ENCODE results near the gene TRIM17.

Gene TRIM17

DNA sequence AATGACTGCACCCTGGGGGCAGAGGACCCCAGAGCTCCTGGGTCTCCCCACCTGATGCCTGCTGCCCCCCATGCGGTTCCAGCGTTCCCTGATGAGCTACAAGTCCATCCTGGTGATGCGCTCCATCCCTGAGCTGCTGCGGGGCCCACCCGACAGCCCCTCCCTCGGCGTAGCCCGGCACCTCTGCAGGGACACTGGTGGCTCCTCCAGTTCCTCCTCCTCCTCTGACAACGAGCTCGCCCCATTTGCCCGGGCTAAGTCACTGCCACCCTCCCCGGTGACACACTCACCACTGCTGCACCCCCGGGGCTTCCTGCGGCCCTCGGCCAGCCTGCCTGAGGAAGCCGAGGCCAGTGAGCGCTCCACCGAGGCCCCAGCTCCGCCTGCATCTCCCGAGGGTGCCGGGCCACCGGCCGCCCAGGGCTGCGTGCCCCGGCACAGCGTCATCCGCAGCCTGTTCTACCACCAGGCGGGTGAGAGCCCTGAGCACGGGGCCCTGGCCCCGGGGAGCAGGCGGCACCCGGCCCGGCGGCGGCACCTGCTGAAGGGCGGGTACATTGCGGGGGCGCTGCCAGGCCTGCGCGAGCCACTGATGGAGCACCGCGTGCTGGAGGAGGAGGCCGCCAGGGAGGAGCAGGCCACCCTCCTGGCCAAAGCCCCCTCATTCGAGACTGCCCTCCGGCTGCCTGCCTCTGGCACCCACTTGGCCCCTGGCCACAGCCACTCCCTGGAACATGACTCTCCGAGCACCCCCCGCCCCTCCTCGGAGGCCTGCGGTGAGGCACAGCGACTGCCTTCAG lies 45.5 kb downstream of the TRIM17 start:
- Mint-ChIP-seq H3K4me1 (no peaks in the 10 kb centered on the region), H3K27ac (no peak overlapping the region), H3K27me3 (peaks cover 5% of the 10 kb centered on the region), H3K36me3 (no peaks in the 10 kb centered on the region), H3K4me3 (no peak overlapping the region), H3K9me3 (no peaks in the 10 kb centered on the region)
- DNase-seq (ENCODE audit: low spot score in 2 of 2) (no peak), ATAC-seq (ENCODE audit: low read depth) (no peak)

DNA sequence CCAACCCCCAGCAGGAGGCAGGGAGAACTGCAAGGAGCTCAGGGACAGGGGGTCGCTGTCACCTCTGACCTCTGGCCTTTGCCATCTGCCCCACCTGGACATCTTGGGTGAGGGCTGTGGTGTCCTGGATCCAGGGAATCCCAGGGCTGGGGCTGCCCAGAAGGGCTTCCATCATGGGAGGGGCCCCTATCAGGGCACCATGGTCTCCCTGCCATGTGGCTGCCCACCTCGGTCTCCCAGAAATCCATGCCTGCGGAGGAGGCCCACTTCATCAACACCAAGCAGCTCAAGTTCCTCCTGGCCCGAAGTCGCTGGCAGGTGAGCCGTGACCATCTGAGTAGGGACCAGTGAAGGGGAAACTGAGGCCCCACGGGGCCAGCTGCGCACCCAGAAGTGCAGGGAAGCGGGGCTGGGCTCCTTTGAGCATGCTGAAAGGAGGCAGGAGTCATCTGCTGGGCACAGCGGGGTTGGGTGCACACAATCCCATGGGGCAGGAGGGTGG lies 46.2 kb downstream of the TRIM17 start:
- Mint-ChIP-seq H3K27ac (no peak overlapping the region), H3K4me3 (no peak overlapping the region), H3K9me3 (no peaks in the 10 kb centered on the region), H3K36me3 (no peaks in the 10 kb centered on the region), H3K27me3 (peaks cover 4% of the 10 kb centered on the region), H3K4me1 (no peaks in the 10 kb centered on the region)
- DNase-seq (ENCODE audit: low spot score in 2 of 2) (no peak), ATAC-seq (ENCODE audit: low read depth) (no peak)

DNA sequence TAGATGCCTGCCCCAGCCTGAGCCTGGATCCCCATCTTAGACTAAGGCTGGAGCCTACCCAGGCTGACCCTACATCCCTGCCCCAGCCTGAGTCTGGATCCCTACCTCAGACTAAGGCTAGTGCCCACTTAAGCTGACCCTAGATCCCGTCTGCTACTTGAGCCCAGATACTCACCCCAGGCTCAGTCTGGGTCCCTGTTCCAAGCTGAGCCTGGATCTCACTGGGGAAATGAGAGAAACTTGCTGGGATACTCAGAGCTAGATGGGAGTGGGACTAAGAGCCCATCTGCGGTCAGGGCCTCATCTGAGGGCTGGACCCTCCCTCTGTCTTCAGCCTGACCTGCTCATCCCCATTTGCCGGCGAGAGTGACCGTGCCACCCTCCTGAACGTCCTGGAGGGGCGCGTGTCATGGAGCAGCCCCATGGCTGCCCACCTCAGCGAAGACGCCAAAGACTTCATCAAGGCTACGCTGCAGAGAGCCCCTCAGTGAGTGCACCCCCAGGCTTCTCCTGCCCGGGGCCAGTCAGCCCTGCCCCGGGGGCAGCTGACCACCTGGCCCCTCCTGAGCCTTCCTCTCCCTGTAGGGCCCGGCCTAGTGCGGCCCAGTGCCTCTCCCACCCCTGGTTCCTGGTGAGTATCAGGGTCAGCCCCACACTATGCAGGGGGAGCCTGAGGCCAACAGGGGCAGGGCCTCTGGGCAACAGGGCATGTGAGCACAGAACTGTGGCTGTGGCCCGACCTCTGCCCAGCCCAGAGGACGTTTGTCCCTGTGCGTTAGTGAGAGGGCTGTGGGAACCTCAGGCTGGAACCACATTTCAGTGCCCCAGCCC lies 46.8 kb downstream of the TRIM17 start:
- Mint-ChIP-seq H3K4me1 (no peaks in the 10 kb centered on the region), H3K27ac (no peak overlapping the region), H3K9me3 (no peaks in the 10 kb centered on the region), H3K4me3 (no peak overlapping the region), H3K36me3 (no peaks in the 10 kb centered on the region), H3K27me3 (peaks cover 4% of the 10 kb centered on the region)
- ATAC-seq (ENCODE audit: low read depth): no peak
- no peak for DNase-seq (ENCODE audit: low spot score in 2 of 2)

DNA sequence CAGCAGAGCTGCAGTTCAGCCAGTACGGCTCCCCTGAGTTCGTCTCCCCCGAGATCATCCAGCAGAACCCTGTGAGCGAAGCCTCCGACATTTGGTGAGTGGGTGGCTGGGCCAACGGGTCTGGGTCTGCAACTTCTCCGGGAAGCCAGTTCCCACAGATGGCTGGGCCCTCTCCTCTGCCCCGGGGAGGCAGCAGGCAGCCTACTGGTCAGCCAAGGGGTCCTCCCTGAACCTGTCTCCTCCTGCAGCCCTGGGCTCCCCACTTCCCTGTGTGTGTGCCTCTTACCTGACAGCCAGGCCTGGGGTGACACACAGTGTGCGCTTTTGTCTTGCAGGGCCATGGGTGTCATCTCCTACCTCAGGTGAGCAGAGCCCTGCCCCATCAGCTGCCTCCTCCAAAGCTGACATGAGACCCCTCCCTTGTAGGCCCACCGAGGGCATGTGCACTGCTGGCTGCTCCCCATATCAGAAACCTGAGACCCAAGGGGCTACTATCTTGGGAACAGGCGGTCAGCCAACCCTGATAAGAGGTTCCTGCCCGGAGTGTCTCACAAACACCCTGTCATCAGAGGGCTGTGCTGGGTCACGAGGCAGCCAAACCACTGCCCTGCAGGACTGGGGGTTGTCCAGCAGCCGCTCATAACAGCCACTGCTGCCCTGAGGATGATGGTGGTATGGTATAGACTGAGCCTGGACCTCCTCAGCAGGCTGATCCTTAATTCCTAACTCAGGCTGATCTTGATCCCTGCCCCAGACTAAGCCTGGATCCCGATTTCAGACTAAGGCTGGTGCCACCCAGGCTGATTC lies 47.7 kb downstream of the TRIM17 start:
- no peak overlapping the region for H3K27ac Mint-ChIP-seq
- no peaks in the 10 kb centered on the region for H3K4me1 Mint-ChIP-seq
- peaks cover 4% of the 10 kb centered on the region for H3K27me3 Mint-ChIP-seq
- DNase-seq (ENCODE audit: low spot score in 2 of 2) (no peak), ATAC-seq (ENCODE audit: low read depth) (no peak)
- no peaks in the 10 kb centered on the region for H3K36me3 Mint-ChIP-seq
- H3K4me3 Mint-ChIP-seq: no peak overlapping the region
- H3K9me3 Mint-ChIP-seq: no peaks in the 10 kb centered on the region

DNA sequence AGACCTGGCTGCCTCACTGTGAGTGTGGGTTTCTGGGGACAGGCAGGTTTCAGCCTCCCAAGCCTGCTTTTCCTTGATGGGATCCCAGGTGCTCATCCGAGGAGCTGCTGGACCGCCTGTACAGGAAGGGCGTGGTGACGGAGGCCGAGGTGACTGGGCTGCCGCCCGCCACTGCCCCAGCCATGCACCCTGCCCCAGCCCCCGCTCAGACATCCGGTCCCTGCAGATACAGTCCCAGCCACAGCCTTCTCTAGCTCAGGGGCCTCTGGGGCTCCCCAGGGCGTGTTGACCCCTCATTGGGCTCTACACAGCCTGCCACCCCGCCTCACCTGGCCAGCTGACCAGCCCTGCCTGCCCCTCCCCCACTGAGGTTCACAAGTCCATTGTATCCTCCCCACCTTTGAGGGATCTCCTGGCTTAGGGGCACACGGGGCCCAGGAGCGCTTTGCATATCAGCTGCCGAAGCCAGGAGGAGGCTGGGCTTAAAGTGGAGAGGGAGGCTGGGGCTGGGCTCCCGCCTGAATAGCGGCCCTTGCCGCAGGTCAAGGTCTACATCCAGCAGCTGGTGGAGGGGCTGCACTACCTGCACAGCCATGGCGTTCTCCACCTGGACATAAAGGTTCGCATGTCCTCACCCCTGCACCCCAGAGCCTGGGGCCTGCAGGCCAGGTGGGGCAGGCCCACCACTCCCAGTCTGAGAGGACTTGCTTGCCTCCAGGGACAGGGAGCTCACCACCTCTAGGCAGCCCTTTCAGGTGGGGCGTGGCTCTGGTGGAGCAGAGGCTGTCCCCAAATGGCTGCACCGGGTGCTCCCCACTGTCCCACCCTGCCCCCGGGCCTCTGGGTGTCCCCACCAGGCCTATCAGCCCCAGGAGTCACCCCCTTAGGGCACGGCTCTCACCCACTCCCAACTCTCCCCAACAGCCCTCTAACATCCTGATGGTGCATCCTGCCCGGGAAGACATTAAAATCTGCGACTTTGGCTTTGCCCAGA lies 48.6 kb downstream of the TRIM17 start:
- Mint-ChIP-seq H3K36me3 (no peaks in the 10 kb centered on the region), H3K27me3 (peaks cover 2% of the 10 kb centered on the region), H3K4me3 (peak overlapping the region; percentile 34), H3K27ac (no peak overlapping the region), H3K9me3 (no peaks in the 10 kb centered on the region), H3K4me1 (no peaks in the 10 kb centered on the region)
- no peak for ATAC-seq (ENCODE audit: low read depth)
- DNase-seq (ENCODE audit: low spot score in 2 of 2): no peak

DNA sequence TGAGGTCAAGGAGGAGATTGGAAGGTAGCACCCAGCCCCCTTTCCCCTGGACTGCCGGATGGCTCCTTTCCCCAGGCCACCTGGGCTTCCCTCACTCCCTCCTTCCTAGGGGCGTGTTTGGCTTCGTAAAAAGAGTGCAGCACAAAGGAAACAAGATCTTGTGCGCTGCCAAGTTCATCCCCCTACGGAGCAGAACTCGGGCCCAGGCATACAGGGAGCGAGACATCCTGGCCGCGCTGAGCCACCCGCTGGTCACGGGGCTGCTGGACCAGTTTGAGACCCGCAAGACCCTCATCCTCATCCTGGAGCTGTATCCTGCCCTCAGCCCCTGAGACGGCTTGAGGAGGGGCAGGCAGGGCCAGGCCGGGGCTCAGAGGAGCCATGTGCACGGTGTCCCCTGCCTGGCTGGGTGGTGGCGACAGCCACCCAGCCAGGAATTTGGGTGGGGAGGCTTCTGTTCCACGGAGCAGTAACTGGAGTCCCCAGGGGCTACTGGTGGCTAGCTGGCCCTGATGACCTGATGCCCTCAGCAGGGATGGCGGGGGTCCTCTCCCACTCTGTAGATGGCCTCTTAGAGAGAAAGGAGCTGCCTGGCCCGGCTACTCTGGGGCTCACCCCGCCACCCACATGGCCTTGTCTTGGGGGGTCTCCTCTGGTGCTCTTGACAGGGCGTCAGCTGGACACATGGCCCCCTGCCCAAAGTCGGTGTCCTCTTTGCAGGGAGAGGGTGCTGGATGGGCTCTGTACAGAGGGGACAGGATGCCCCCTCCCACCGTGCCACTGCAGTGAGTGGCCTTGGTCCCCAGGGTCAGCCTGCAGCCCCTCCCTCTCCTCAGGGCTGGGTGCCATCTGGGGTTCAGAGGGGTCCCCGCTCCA lies 49.6 kb downstream of the TRIM17 start:
- DNase-seq (ENCODE audit: low spot score in 2 of 2) (no peak), ATAC-seq (ENCODE audit: low read depth) (no peak)
- Mint-ChIP-seq H3K36me3 (no peaks in the 10 kb centered on the region), H3K9me3 (no peaks in the 10 kb centered on the region), H3K27me3 (peaks cover 2% of the 10 kb centered on the region), H3K4me1 (no peaks in the 10 kb centered on the region), H3K27ac (no peak overlapping the region), H3K4me3 (no peak overlapping the region)

DNA sequence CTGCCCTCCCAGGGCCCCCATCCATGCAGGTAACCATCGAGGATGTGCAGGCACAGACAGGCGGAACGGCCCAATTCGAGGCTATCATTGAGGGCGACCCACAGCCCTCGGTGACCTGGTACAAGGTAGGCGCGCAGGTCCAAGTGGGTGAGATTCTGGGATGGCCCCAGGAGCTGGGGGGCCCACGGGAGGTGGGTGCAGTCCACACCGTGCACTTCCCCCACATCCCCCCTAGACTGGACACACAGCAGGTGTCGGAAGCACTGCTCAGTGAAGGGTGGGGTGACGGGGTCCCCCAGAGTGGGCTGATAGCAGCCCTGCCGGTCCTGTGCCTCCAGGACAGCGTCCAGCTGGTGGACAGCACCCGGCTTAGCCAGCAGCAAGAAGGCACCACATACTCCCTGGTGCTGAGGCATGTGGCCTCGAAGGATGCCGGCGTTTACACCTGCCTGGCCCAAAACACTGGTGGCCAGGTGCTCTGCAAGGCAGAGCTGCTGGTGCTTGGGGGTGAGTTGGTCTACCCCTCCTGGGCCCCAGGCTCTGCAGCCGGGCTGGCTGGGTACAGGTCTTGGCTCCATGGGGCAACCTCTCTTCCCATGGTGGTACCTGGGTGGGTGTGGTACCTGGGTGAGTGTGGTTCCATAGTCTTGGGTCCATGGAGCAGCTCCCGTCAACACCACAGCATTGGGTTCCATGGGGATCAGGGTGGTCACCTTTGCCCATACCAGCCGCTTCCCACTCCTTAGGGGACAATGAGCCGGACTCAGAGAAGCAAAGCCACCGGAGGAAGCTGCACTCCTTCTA lies 50.4 kb downstream of the TRIM17 start:
- H3K9me3 Mint-ChIP-seq: no peaks in the 10 kb centered on the region
- DNase-seq (ENCODE audit: low spot score in 2 of 2) (no peak), ATAC-seq (ENCODE audit: low read depth) (no peak)
- peaks cover 2% of the 10 kb centered on the region for H3K27me3 Mint-ChIP-seq
- no peak overlapping the region for H3K27ac Mint-ChIP-seq
- no peak overlapping the region for H3K4me3 Mint-ChIP-seq
- no peaks in the 10 kb centered on the region for H3K36me3 Mint-ChIP-seq
- H3K4me1 Mint-ChIP-seq: no peaks in the 10 kb centered on the region

DNA sequence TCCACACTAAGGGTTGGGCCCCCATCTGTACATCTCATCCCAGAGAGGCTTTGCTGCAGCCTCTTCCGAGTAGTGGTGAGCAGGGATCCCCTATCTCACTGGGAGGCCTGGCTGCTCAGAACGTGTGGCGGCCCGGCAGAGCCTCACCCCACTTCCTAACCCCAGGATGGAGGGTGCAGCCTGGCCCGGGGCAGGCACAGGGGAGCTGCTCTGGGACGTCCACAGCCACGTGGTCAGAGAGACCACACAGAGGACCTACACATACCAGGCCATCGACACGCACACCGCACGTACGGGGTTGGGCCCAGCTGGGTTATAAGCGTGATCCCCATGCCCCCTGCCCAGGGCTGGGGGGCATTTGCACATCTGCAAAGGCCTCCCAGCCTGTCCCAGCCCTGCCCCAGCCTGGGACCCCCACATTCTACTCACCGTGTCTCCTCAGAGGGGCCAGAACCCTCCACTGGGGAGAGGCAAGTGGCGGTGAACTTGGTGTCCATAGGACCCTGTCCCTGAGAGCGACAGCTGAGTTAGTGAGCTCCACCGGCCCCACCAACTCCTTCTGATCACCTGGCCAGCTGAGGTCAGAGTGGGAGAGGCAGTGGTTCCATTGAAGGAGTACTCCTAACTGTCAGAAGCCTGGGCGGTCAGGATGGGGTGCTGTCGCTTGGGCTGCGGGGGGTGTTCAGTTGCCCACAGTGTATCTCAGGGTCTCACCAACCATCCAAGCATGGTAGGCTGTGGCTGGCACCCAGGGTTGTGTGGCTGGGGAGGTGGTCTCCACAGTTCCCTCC lies 51.2 kb downstream of the TRIM17 start:
- Mint-ChIP-seq H3K9me3 (no peaks in the 10 kb centered on the region), H3K36me3 (no peaks in the 10 kb centered on the region), H3K27me3 (peaks cover 2% of the 10 kb centered on the region), H3K27ac (no peak overlapping the region), H3K4me1 (no peaks in the 10 kb centered on the region), H3K4me3 (no peak overlapping the region)
- ATAC-seq (ENCODE audit: low read depth): no peak
- no peak for DNase-seq (ENCODE audit: low spot score in 2 of 2)

DNA sequence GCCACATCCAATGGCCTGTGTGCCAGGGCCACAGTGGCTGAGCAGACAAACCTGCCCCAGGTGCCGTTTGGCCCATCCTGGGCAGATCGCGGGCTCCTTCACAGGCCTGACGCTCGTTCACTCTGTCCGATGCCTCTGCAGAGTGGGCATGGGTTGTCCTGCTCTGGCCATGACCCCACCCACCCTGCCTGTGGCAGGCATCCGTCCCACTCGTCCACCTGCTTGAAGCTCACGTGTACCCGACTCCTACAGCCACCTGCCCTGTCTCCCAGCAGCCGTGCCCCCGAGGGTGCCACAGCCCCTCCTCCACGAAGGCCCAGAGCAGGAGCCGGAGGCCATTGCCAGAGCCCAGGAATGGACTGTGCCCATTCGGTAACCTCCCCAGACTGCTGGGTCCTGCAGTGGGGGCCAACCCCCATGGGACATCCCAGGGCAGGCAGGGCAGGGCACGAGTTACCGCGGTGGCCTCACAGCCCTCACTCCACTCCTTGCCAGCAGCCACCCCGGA lies 51.9 kb downstream of the TRIM17 start:
- ATAC-seq (ENCODE audit: low read depth) (no peak), DNase-seq (ENCODE audit: low spot score in 2 of 2) (no peak)
- no peaks in the 10 kb centered on the region for H3K9me3 Mint-ChIP-seq
- H3K36me3 Mint-ChIP-seq: no peaks in the 10 kb centered on the region
- no peak overlapping the region for H3K27ac Mint-ChIP-seq
- no peaks in the 10 kb centered on the region for H3K4me1 Mint-ChIP-seq
- no peak overlapping the region for H3K4me3 Mint-ChIP-seq
- peaks cover 2% of the 10 kb centered on the region for H3K27me3 Mint-ChIP-seq

DNA sequence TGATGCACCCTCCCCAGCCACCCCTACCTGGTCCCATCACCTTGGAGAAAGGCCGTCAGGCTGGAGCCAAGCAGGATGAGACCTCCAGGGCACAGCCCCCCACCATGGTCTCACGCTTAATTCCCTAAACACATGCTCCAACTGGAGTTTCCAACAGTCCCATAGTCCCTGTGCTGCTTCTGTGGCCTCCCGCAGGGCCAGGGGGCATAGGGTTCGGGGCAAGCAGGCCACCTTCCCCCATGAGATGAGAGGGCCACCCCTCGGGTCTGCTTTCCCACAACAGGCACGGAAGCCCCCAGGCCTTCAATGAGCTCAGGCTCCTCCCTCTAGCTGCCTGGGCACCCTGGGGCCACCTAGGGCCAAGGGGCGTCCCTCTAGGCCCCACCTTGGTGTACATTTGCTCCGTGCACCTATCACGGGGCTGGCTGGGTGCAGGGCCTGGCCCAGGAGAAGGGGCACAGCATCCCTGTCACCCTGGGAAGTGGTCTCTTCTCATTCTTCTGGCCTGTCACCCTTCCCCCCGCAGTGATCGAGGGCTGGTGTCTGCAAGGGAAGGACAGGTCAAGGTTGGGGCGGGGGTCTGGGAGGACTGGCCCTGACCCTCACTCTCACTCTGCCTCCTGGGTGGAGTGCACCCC lies 52.5 kb downstream of the TRIM17 start:
- Mint-ChIP-seq H3K4me1 (no peaks in the 10 kb centered on the region), H3K9me3 (no peaks in the 10 kb centered on the region), H3K36me3 (no peaks in the 10 kb centered on the region), H3K4me3 (no peak overlapping the region), H3K27ac (no peak overlapping the region), H3K27me3 (peaks cover 2% of the 10 kb centered on the region)
- ATAC-seq (ENCODE audit: low read depth): no peak
- DNase-seq (ENCODE audit: low spot score in 2 of 2): no peak

DNA sequence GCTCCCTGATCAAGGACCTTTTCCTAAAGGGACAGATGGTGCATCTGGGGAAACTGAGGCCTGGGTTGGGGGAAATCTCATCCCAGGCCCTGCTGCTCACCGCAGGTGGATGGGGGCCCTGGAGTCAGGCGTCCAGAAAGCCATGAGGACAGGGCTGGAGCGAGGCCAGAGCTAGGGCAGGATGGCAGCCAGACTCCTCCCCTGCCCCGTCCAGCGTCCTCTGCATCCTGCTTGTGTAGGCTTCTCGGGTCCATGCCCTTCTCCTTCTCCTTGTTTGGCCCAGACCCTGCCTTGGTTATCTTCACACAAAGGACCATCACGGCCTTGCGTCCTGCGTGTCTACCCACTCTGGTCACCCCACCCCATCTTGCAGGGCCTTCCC lies 53.0 kb downstream of the TRIM17 start:
- Mint-ChIP-seq H3K9me3 (no peaks in the 10 kb centered on the region), H3K4me1 (no peaks in the 10 kb centered on the region), H3K27ac (no peak overlapping the region), H3K27me3 (peaks cover 2% of the 10 kb centered on the region), H3K4me3 (no peak overlapping the region), H3K36me3 (no peaks in the 10 kb centered on the region)
- no peak for DNase-seq (ENCODE audit: low spot score in 2 of 2)
- ATAC-seq (ENCODE audit: low read depth): no peak

Data from memory B cell (primary cell).